ENCODE data around the gene TMEM161A. TPM values are rescaled to one million over a fixed set of nuclear protein-coding genes. Genes with fewer than 3 reads are reported as not detected.

The TMEM161A gene
- total and polyA plus RNA-seq, 3 donors from 2014 or later = 13.2 to 18.7 (median 17.4) TPM

- peak overlapping the region in 1 of 2 donors; percentile 36 for H3K4me3 ChIP-seq
- H3K4me1 ChIP-seq = no peaks in the 10 kb centered on the region
- no peak for DNase-seq
- intact Hi-C loops (cut with DNase I; ENCODE audit: low total_unique reads) = no loop called here
- no peaks in the 10 kb centered on the region for H3K36me3 ChIP-seq (ENCODE audit: low read depth, missing control alignments)
- H3K27ac ChIP-seq = no peak overlapping the region
- TF ChIP-seq POLR2A (IDR thresholded peaks at IDR 0.05) (no peak), CTCF (IDR thresholded peaks at IDR 0.05) (no peak)
- H3K27me3 ChIP-seq = no peaks in the 10 kb centered on the region
- H3K9me3 ChIP-seq = no peaks in the 10 kb centered on the region
- WGBS, 2 donors = 65 to 77% methylated on average over 29 to 39 of the region's 39 CpGs
Observed at GRCh38 chr19:19119325-19120237, 18.7 kb downstream of the TMEM161A start.

GRCh38 chr19:19115954-19116353 lies 22.3 kb downstream of the TMEM161A start:
- Histone ChIP-seq H3K27ac (no peak overlapping the region), H3K4me1 (no peaks in the 10 kb centered on the region), H3K9me3 (no peaks in the 10 kb centered on the region), H3K27me3 (no peaks in the 10 kb centered on the region), H3K36me3 (ENCODE audit: low read depth, missing control alignments) (no peaks in the 10 kb centered on the region), H3K4me3 (no peak overlapping the region)
- peak; percentile 48 for DNase-seq
- TF ChIP-seq CTCF (IDR thresholded peaks at IDR 0.05) (peak in 2 of 3 experiments; percentile 20 to 38), POLR2A (IDR thresholded peaks at IDR 0.05) (no peak)
- 84 to 91% methylated on average over 9 of the region's 9 CpGs for WGBS, 2 donors
- intact Hi-C loops (cut with DNase I; ENCODE audit: low total_unique reads) = no loop called here

GRCh38 chr19:19113040-19113626 lies 25.1 kb downstream of the TMEM161A start:
- no peak for DNase-seq
- TF ChIP-seq CTCF (IDR thresholded peaks at IDR 0.05) (no peak), POLR2A (IDR thresholded peaks at IDR 0.05) (no peak)
- no peak overlapping the region for H3K4me3 ChIP-seq
- intact Hi-C loops (cut with DNase I; ENCODE audit: low total_unique reads) = no loop called here
- H3K4me1 ChIP-seq = peaks cover 9% of the 10 kb centered on the region
- no peaks in the 10 kb centered on the region for H3K27me3 ChIP-seq
- no peaks in the 10 kb centered on the region for H3K36me3 ChIP-seq (ENCODE audit: low read depth, missing control alignments)
- 51 to 55% methylated on average over 6 to 7 of the region's 7 CpGs for WGBS, 2 donors
- H3K27ac ChIP-seq = no peak overlapping the region
- no peaks in the 10 kb centered on the region for H3K9me3 ChIP-seq

- Histone ChIP-seq H3K27me3 (no peaks in the 10 kb centered on the region), H3K9me3 (no peaks in the 10 kb centered on the region), H3K4me3 (no peak overlapping the region), H3K27ac (no peak overlapping the region), H3K36me3 (ENCODE audit: low read depth, missing control alignments) (no peaks in the 10 kb centered on the region), H3K4me1 (peaks cover 9% of the 10 kb centered on the region)
- intact Hi-C loops (cut with DNase I; ENCODE audit: low total_unique reads) = no loop called here
- no peak for DNase-seq
- TF ChIP-seq POLR2A (IDR thresholded peaks at IDR 0.05) = no peak
- TF ChIP-seq CTCF (IDR thresholded peaks at IDR 0.05) = no peak
- 90 to 91% methylated on average over 9 of the region's 9 CpGs for WGBS, 2 donors
Observed at GRCh38 chr19:19111967-19112580, 26.2 kb downstream of the TMEM161A start.
